ENCODE measurements around the gene LOXL1. TPM values are rescaled to one million over a fixed set of nuclear protein-coding genes. Genes with fewer than 3 reads are reported as not detected.

LOXL1 gene
- total RNA-seq, 1 donor from 2014 or later = 163 TPM

- Mint-ChIP-seq H3K4me1 (ENCODE audit: low read depth, unreplicated experiment) (peaks cover 51% of the 10 kb centered on the region), H3K9me3 (ENCODE audit: unreplicated experiment) (peaks cover 15% of the 10 kb centered on the region), H3K36me3 (ENCODE audit: unreplicated experiment) (peaks cover 17% of the 10 kb centered on the region), H3K4me3 (ENCODE audit: unreplicated experiment) (peak overlapping the region; percentile 80), H3K27ac (ENCODE audit: unreplicated experiment) (peak overlapping the region; percentile 80), H3K27me3 (ENCODE audit: unreplicated experiment) (peaks cover 12% of the 10 kb centered on the region)
- DNase-seq = no peak
- no peak for TF ChIP-seq CTCF (IDR thresholded peaks at IDR 0.05; ENCODE audit: partially characterized antibody, unreplicated experiment)
These were observed 3.8 kb upstream of the LOXL1 start for GRCh38 chr15:73922186-73923151.

DNA sequence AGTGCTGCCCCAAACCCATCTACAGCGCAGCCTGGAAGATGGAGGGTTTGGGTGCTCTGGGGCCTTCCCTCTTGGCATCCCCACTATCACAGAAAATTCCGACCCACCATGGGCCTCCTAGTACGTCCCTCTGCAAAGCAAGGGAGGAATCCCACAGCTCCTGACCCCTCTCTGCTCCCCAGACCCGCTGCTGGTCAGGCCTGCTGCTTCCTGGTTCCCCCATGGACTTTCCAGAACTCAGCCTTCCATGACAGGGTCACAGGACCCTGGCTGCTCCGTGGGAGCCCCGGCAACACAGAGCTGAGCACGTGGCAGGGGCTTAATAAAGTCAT, 3.1 kb upstream of the LOXL1 start:
- Mint-ChIP-seq H3K9me3 (ENCODE audit: unreplicated experiment) (peaks cover 13% of the 10 kb centered on the region), H3K27ac (ENCODE audit: unreplicated experiment) (peak overlapping the region; percentile 92), H3K4me3 (ENCODE audit: unreplicated experiment) (peak overlapping the region; percentile 77), H3K4me1 (ENCODE audit: low read depth, unreplicated experiment) (peaks cover 52% of the 10 kb centered on the region), H3K36me3 (ENCODE audit: unreplicated experiment) (peaks cover 10% of the 10 kb centered on the region), H3K27me3 (ENCODE audit: unreplicated experiment) (peaks cover 12% of the 10 kb centered on the region)
- no peak for TF ChIP-seq CTCF (IDR thresholded peaks at IDR 0.05; ENCODE audit: partially characterized antibody, unreplicated experiment)
- no peak for DNase-seq

DNA sequence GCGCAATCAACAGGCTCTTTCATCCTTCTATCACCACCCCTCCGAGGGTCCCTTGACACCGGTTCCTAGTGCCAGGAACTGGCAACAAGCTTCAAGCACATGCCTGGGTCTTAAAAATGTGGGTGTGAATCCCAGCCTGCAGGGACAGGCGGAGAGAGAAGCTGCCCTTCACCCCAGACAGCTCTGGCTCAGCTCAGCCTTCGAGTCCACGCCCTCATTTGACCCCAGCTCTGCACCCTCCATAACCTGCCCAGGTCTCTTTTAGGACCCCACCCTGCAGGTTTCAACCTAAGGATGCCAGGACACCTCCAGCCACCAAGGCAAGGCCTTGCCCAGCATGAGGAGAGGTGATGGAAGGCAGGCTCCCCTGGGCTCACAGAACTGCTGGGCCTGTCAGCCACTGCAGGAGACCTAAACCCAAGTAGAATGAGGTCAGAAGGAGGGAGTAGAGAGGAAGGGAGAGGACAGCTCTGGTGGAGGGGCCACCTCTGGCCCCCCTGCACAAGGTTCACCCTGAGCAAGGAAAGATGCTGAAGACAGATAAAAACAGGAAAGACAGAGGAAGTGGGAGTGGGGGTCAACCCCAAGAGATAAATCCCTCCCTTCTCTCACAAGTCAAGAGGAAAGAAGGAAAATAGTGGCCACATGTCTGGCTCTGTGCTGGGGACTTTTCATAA, 2.6 kb upstream of the LOXL1 start:
- Mint-ChIP-seq H3K27ac (ENCODE audit: unreplicated experiment) (peak overlapping the region; percentile 92), H3K27me3 (ENCODE audit: unreplicated experiment) (peaks cover 12% of the 10 kb centered on the region), H3K9me3 (ENCODE audit: unreplicated experiment) (peaks cover 16% of the 10 kb centered on the region), H3K4me1 (ENCODE audit: low read depth, unreplicated experiment) (peaks cover 54% of the 10 kb centered on the region), H3K4me3 (ENCODE audit: unreplicated experiment) (peak overlapping the region; percentile 77), H3K36me3 (ENCODE audit: unreplicated experiment) (peaks cover 5% of the 10 kb centered on the region)
- no peak for DNase-seq
- no peak for TF ChIP-seq CTCF (IDR thresholded peaks at IDR 0.05; ENCODE audit: partially characterized antibody, unreplicated experiment)

DNA sequence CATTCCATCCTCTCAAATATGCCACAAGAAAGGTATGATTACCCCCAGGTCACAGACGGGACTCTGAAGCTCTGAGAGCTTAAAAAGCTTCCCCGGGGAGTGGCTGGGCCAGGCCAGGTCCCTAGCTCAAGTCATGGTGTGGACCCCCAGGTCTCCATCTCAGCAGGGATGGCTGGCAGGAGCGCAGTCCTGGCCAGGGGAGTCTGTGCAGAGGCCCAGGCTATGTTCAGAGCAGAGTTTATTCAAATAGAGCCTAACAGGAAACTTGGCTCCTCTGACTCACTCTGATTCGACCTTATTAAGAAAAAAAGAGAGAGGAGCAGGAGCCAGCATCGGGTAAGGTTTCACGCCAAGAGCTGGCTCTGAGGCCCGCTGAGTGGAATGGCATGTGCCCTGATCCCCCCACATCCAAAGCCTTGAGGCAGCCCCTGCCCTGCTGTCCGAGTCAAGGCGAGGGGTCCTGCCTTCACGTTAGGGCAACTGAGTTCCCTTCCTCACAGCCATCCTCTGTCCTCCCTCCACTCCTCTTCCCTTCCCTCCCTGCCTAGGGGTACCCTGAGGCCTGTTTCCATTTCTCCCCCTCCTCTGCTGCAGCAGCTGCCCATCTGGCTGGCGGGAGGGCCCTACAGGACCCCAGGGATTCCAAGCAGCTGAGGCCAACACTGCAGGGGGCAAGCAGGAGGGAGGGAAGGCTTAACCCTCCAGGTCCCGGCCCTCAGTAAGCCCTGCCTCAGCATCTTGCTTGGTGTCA, 1.9 kb upstream of the LOXL1 start:
- peaks cover 17% of the 10 kb centered on the region for H3K27me3 Mint-ChIP-seq (ENCODE audit: unreplicated experiment)
- peak overlapping the region; percentile 81 for H3K4me3 Mint-ChIP-seq (ENCODE audit: unreplicated experiment)
- H3K27ac Mint-ChIP-seq (ENCODE audit: unreplicated experiment) = peak overlapping the region; percentile 92
- no peaks in the 10 kb centered on the region for H3K36me3 Mint-ChIP-seq (ENCODE audit: unreplicated experiment)
- no peak for TF ChIP-seq CTCF (IDR thresholded peaks at IDR 0.05; ENCODE audit: partially characterized antibody, unreplicated experiment)
- peaks cover 61% of the 10 kb centered on the region for H3K4me1 Mint-ChIP-seq (ENCODE audit: low read depth, unreplicated experiment)
- peak; percentile 74 for DNase-seq
- H3K9me3 Mint-ChIP-seq (ENCODE audit: unreplicated experiment) = peaks cover 24% of the 10 kb centered on the region
